Natural killer cell treated with Interleukin-12 subunit alpha and Interleukin-12 subunit beta and Interleukin-15 and Interleukin-18, amount 100 ng/mL, for 72 hours (primary cell): ENCODE data around the gene TAS2R30. TPM values are rescaled to one million over a fixed set of nuclear protein-coding genes. Genes with fewer than 3 reads are reported as not detected.
"Not testable (repeated sequence)": the region's sequence is repeated elsewhere in the genome, so short reads cannot be mapped to it uniquely, and the experiment has no call there.

Source experiments
- ATAC-seq, 2 donors: fragments of 150-1000 bp; cut with Tn5 transposase in 1 of 2; sonication (Bioruptor Pico), chemical (Tn5 transposase) in 1 of 2; 2 replicates each; pipeline ENCODE4 v1.10.0; 2021
- DNase-seq: peaks from one replicate; pipeline ENCODE4 v3.0.0; 2022; ENCODE audit warnings: low spot score
- H3K27ac Mint-ChIP-seq, 2 donors: 1 replicate in 1 of 2; 2 replicates in 1 of 2; pipeline ENCODE4 v1.8.0; 2022; ENCODE audit warnings: mixed read lengths in 2 of 2, mild to moderate bottlenecking in 1 of 2, moderate library complexity in 1 of 2
- H3K27me3 Mint-ChIP-seq, 2 donors: 1 replicate in 1 of 2; 2 replicates in 1 of 2; pipeline ENCODE4 v1.8.0; 2022; ENCODE audit warnings: mixed read lengths in 2 of 2
- H3K36me3 Mint-ChIP-seq: one replicate; pipeline ENCODE4 v1.8.0; 2022; ENCODE audit warnings: mixed read lengths
- H3K4me1 Mint-ChIP-seq, 2 donors: 1 replicate in 1 of 2; 2 replicates in 1 of 2; pipeline ENCODE4 v1.8.0; 2022; ENCODE audit warnings: low read depth in 2 of 2, mixed read lengths in 2 of 2, mild to moderate bottlenecking in 1 of 2
- H3K4me3 Mint-ChIP-seq: one replicate; pipeline ENCODE4 v1.8.0; 2022; ENCODE audit warnings: mixed read lengths
- H3K9me3 Mint-ChIP-seq: 2 replicates; pipeline ENCODE4 v1.8.0; 2022; ENCODE audit warnings: mixed read lengths
- total RNA-seq, 2 donors: library from RNA; stranded (reverse); gene quantifications; one replicate each; pipeline ENCODE4 v1.2.3, GENCODE V29; 2022

Gene TAS2R30
- total RNA-seq, 2 donors from 2014 or later = 3.6 to 8.7 TPM

GRCh38 chr12:11105546-11105945 lies 28.9 kb downstream of the TAS2R30 start:
- DNase-seq (no peak), ATAC-seq (no peak)
- Mint-ChIP-seq H3K9me3 (peaks cover 3% of the 10 kb centered on the region), H3K4me3 (no peak overlapping the region), H3K4me1 (peaks cover 17 to 24% of the 10 kb centered on the region in 2 donors), H3K36me3 (peaks cover 41% of the 10 kb centered on the region), H3K27ac (no peak overlapping the region), H3K27me3 (no peaks in the 10 kb centered on the region)

- H3K36me3 Mint-ChIP-seq = peaks cover 16% of the 10 kb centered on the region
- not testable (repeated sequence) for H3K4me3 Mint-ChIP-seq, H3K27ac Mint-ChIP-seq, H3K27me3 Mint-ChIP-seq, DNase-seq, H3K9me3 Mint-ChIP-seq, H3K4me1 Mint-ChIP-seq
- peak in 1 of 2 donors; percentile 70 for ATAC-seq
Observed at GRCh38 chr12:11094910-11095309, 39.5 kb downstream of the TAS2R30 start.

- no peak for ATAC-seq
- no peaks in the 10 kb centered on the region for H3K9me3 Mint-ChIP-seq
Observed at GRCh38 chr12:11092128-11092527, 42.3 kb downstream of the TAS2R30 start, which contains the start of gene TAS2R43. Gene TAS2R43 (minus strand): TSS chr12:11092313. CDS start chr12:11092229, 84 bp downstream.

GRCh38 chr12:11089246-11089645 lies 45.2 kb downstream of the TAS2R30 start:
- Mint-ChIP-seq H3K4me3 (no peak overlapping the region), H3K27me3 (no peaks in the 10 kb centered on the region), H3K4me1 (peaks cover 0 to 13% of the 10 kb centered on the region in 2 donors), H3K36me3 (peaks cover 20% of the 10 kb centered on the region), H3K27ac (no peak overlapping the region), H3K9me3 (no peaks in the 10 kb centered on the region)
- ATAC-seq = no peak
- DNase-seq = no peak

More at GRCh38 chr12:11092128-11092527, 42.3 kb downstream of the TAS2R30 start, which contains the start of gene TAS2R43:
- Mint-ChIP-seq H3K4me3 (no peak within 1 kb of the TSS), H3K36me3 (peaks cover 11% of the 10 kb centered on the region), H3K27ac (no peak within 1 kb of the TSS), H3K4me1 (peaks cover 0 to 4% of the 10 kb centered on the region in 2 donors), H3K27me3 (no peaks in the 10 kb centered on the region)
- DNase-seq = no peak

GRCh38 chr12:11085419-11085818 lies 49.0 kb downstream of the TAS2R30 start:
- peak overlapping the region; percentile 56 for H3K4me3 Mint-ChIP-seq
- peak in 1 of 2 donors; percentile 89 for ATAC-seq
- H3K4me1 Mint-ChIP-seq = peaks cover 0 to 14% of the 10 kb centered on the region in 2 donors
- DNase-seq = no peak
- no peaks in the 10 kb centered on the region for H3K27me3 Mint-ChIP-seq
- H3K9me3 Mint-ChIP-seq = peaks cover 4% of the 10 kb centered on the region
- H3K27ac Mint-ChIP-seq = peak overlapping the region in 1 of 2 donors; percentile 75
- H3K36me3 Mint-ChIP-seq = peaks cover 24% of the 10 kb centered on the region

Other genes starting within 250 kb of the TAS2R30 start
- gene TAS2R13, start 225.1 kb downstream of the TAS2R30 start, total RNA-seq = 1 to 10 TPM; 1.2 to 4.3 TPM
- gene PRH2, start 205.4 kb downstream of the TAS2R30 start, total RNA-seq = not detected
- 1 to 10 TPM; 2.3 to 6.2 TPM for gene TAS2R14, start 195.4 kb downstream of the TAS2R30 start, total RNA-seq
- gene TAS2R50, start 147.7 kb downstream of the TAS2R30 start, total RNA-seq = 1 to 10 TPM; 1.5 to 7.0 TPM
- gene TAS2R20, start 136.3 kb downstream of the TAS2R30 start, total RNA-seq = 1 to 10 TPM; 1.6 to 5.2 TPM
- 10 to 100 TPM in 1 of 2 donors, 1 to 10 TPM in 1; 4.2 to 11.7 TPM for gene TAS2R19, start 112.0 kb downstream of the TAS2R30 start, total RNA-seq
- gene TAS2R31, start 103.2 kb downstream of the TAS2R30 start, total RNA-seq = 10 to 100 TPM in 1 of 2 donors, 1 to 10 TPM in 1; 4.8 to 11.4 TPM
- gene TAS2R46, start 72.3 kb downstream of the TAS2R30 start, total RNA-seq = 1 to 10 TPM; 1.5 to 5.6 TPM
- 1 to 10 TPM; 1.0 to 6.6 TPM for gene TAS2R43, start 42.3 kb downstream of the TAS2R30 start, total RNA-seq
- gene SMIM10L1, start 36.5 kb upstream of the TAS2R30 start, total RNA-seq = 1 to 10 TPM; 8.8 to 9.4 TPM
- not detected for gene TAS2R42, start 52.3 kb upstream of the TAS2R30 start, total RNA-seq
- not detected for gene PRB3, start 135.1 kb upstream of the TAS2R30 start, total RNA-seq
- gene PRB4, start 175.8 kb upstream of the TAS2R30 start, total RNA-seq = not detected